ENCODE data around the gene EFHD1.

EFHD1 gene

GRCh38 chr2:232622563-232622962, 10.8 kb upstream of the EFHD1 start:
- no peak overlapping the region for H3K4me3 ChIP-seq (ENCODE audit: low read length)
- H3K9me2 ChIP-seq (replicated peaks; ENCODE audit: control insufficient read depth, low read length) = no peaks in the 10 kb centered on the region
- H3K4me1 ChIP-seq (ENCODE audit: control insufficient read depth, low read length) = no peaks in the 10 kb centered on the region
- H3K27ac ChIP-seq (ENCODE audit: low read depth, low read length) = no peak overlapping the region
- no peaks in the 10 kb centered on the region for H3K9me3 ChIP-seq (ENCODE audit: control insufficient read depth, insufficient read depth, low read length)
- H3K79me2 ChIP-seq (ENCODE audit: control insufficient read depth, low read length) = no peaks in the 10 kb centered on the region
- TF ChIP-seq CTCF (IDR thresholded peaks at IDR 0.05; ENCODE audit: low read depth, low read length, poor library complexity, severe bottlenecking) = no peak
- TF ChIP-seq EZH2phosphoT487 (IDR thresholded peaks at IDR 0.05; ENCODE audit: borderline replicate concordance, low read length) = no peak
- no peaks in the 10 kb centered on the region for H3F3A ChIP-seq (ENCODE audit: control insufficient read depth, insufficient read depth)
- H3K36me3 ChIP-seq (ENCODE audit: control insufficient read depth, low read length) = no peaks in the 10 kb centered on the region
- peaks cover 23% of the 10 kb centered on the region for H3K27me3 ChIP-seq (ENCODE audit: control insufficient read depth, low read length)
- no peak overlapping the region for H3K4me2 ChIP-seq (ENCODE audit: low read length)
- H4K20me1 ChIP-seq (ENCODE audit: control insufficient read depth, insufficient read depth, low read depth, low read length) = no peaks in the 10 kb centered on the region

- H3K9me3 ChIP-seq (ENCODE audit: control insufficient read depth, insufficient read depth, low read length) = no peaks in the 10 kb centered on the region
- no peak overlapping the region for H3K4me2 ChIP-seq (ENCODE audit: low read length)
- no peaks in the 10 kb centered on the region for H3K9me2 ChIP-seq (replicated peaks; ENCODE audit: control insufficient read depth, low read length)
- H3K4me3 ChIP-seq (ENCODE audit: low read length) = no peak overlapping the region
- H4K20me1 ChIP-seq (ENCODE audit: control insufficient read depth, insufficient read depth, low read depth, low read length) = no peaks in the 10 kb centered on the region
- no peaks in the 10 kb centered on the region for H3K79me2 ChIP-seq (ENCODE audit: control insufficient read depth, low read length)
- TF ChIP-seq CTCF (IDR thresholded peaks at IDR 0.05; ENCODE audit: low read depth, low read length, poor library complexity, severe bottlenecking) (no peak), EZH2phosphoT487 (IDR thresholded peaks at IDR 0.05; ENCODE audit: borderline replicate concordance, low read length) (no peak)
- H3K27ac ChIP-seq (ENCODE audit: low read depth, low read length) = no peak overlapping the region
- H3K36me3 ChIP-seq (ENCODE audit: control insufficient read depth, low read length) = no peaks in the 10 kb centered on the region
- H3K27me3 ChIP-seq (ENCODE audit: control insufficient read depth, low read length) = peaks cover 23% of the 10 kb centered on the region
- no peaks in the 10 kb centered on the region for H3K4me1 ChIP-seq (ENCODE audit: control insufficient read depth, low read length)
- H3F3A ChIP-seq (ENCODE audit: control insufficient read depth, insufficient read depth) = no peaks in the 10 kb centered on the region
Measured at GRCh38 chr2:232623768-232624765, 9.3 kb upstream of the EFHD1 start.

GRCh38 chr2:232626584-232626983, 6.8 kb upstream of the EFHD1 start:
- H3K4me3 ChIP-seq (ENCODE audit: low read length) = no peak overlapping the region
- H3K27ac ChIP-seq (ENCODE audit: low read depth, low read length) = no peak overlapping the region

More at GRCh38 chr2:232626584-232626983, 6.8 kb upstream of the EFHD1 start:
- no peaks in the 10 kb centered on the region for H3K36me3 ChIP-seq (ENCODE audit: control insufficient read depth, low read length)
- H3K4me2 ChIP-seq (ENCODE audit: low read length) = no peak overlapping the region
- TF ChIP-seq CTCF (IDR thresholded peaks at IDR 0.05; ENCODE audit: low read depth, low read length, poor library complexity, severe bottlenecking) = no peak
- no peak for TF ChIP-seq EZH2phosphoT487 (IDR thresholded peaks at IDR 0.05; ENCODE audit: borderline replicate concordance, low read length)
- no peaks in the 10 kb centered on the region for H3K9me2 ChIP-seq (replicated peaks; ENCODE audit: control insufficient read depth, low read length)
- no peaks in the 10 kb centered on the region for H3K79me2 ChIP-seq (ENCODE audit: control insufficient read depth, low read length)
- H4K20me1 ChIP-seq (ENCODE audit: control insufficient read depth, insufficient read depth, low read depth, low read length) = no peaks in the 10 kb centered on the region
- no peaks in the 10 kb centered on the region for H3K4me1 ChIP-seq (ENCODE audit: control insufficient read depth, low read length)
- H3K9me3 ChIP-seq (ENCODE audit: control insufficient read depth, insufficient read depth, low read length) = no peaks in the 10 kb centered on the region
- H3K27me3 ChIP-seq (ENCODE audit: control insufficient read depth, low read length) = peaks cover 23% of the 10 kb centered on the region
- no peaks in the 10 kb centered on the region for H3F3A ChIP-seq (ENCODE audit: control insufficient read depth, insufficient read depth)

Data from DOHH2 (cell line).